Activated T-cell treated with anti-CD3 and anti-CD28 coated beads, Interleukin-2, amount 50 U/mL, for 4 hours (primary cell): ENCODE data around the gene ACBD7. TPM values are rescaled to one million over a fixed set of nuclear protein-coding genes. Genes with fewer than 3 reads are reported as not detected.

ENCODE experiments used
- ATAC-seq, 2 donors: fragments of 200-7000 bp; cut with Tn5 transposase; one replicate each; pipeline ENCODE4 v1.10.0; 2021
- DNase-seq: peaks from one replicate; pipeline ENCODE4 v3.0.0-alpha.2; 2020
- H3K27me3 Mint-ChIP-seq: one replicate; pipeline ENCODE4 v1.8.0; 2021; ENCODE audit warnings: low read depth, mixed read lengths
- H3K36me3 Mint-ChIP-seq: one replicate; pipeline ENCODE4 v1.8.0; 2022; ENCODE audit warnings: mixed read lengths; ENCODE audit not compliant: insufficient read depth
- H3K4me1 Mint-ChIP-seq: one replicate; pipeline ENCODE4 v1.8.0; 2021; ENCODE audit warnings: low read depth, mixed read lengths
- H3K4me3 Mint-ChIP-seq: one replicate; pipeline ENCODE4 v1.8.0; 2021; ENCODE audit warnings: mild to moderate bottlenecking, moderate library complexity, mixed read lengths
- H3K9me3 Mint-ChIP-seq: one replicate; pipeline ENCODE4 v1.8.0; 2021; ENCODE audit warnings: mixed read lengths
- total RNA-seq, 3 donors: library from RNA; stranded (reverse); gene quantifications; one replicate each; pipeline ENCODE4 v1.2.1, GENCODE V29; 2021

ACBD7 gene
- total RNA-seq, 3 donors from 2014 or later = 0.23 to 0.79 (median 0.52) TPM

DNA sequence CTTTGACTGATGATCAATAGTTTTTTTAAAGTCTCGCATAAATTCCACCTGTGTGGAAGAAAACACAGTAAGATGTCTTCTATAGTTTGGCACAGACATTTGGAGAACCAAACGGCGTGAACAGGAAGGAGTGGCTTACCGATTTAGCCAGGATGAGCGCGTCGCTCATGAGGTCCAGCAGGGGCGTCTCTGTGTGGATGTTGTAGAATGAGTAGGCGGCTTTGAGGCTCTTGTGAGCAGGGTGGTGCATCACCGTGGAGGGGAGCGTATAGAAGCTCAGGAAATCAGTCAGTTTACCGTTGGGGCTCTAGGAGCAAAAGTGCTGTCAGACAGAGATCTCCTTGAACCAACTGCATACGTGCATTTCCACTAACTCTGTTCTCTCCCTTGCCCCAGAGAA, 24.1 kb upstream of the ACBD7 start:
- DNase-seq = no peak

DNA sequence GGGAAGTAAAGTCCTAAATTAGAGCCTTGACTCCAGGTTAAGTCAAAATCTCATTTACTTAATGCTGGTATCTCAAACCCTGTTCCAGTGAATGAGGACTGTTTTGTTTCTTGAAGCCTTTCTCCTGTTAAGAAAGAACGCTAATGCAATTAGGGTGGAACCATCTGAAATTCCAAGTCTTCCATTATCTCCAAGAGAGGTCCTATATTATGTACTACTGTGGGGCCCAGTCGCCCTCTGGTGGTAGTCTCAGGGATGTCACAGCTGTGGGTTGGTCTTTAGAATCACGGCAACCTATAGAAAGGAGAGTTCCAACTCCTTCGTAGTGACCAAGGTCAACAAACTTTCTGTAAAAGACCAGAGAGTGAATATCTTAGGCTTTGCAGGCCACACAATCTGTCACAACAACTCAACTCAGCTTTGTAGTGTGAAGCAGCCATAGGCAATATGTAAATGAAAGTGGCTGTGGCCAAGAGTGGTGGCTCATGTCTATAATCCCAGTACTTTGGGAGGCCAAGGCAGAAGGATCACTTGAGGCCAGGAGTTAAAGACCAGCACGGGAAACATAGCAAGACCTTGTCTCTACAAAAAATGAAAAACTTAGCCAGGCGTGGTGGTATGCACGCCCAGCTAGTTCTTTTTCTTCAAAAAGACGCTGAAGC, 17.9 kb upstream of the ACBD7 start:
- DNase-seq = peak; percentile 63
- Mint-ChIP-seq H3K36me3 (peaks cover 22% of the 10 kb centered on the region), H3K4me1 (peaks cover 7% of the 10 kb centered on the region), H3K27me3 (no peaks in the 10 kb centered on the region), H3K4me3 (no peak overlapping the region), H3K9me3 (no peaks in the 10 kb centered on the region)
- peak; percentile 91 to 95 for ATAC-seq

More for the DNA sequence above, 24.1 kb upstream of the ACBD7 start:
- ATAC-seq = peak in 1 of 2 donors; percentile 52
- H3K4me1 Mint-ChIP-seq = no peaks in the 10 kb centered on the region
- H3K36me3 Mint-ChIP-seq = peaks cover 22% of the 10 kb centered on the region
- no peaks in the 10 kb centered on the region for H3K9me3 Mint-ChIP-seq
- no peaks in the 10 kb centered on the region for H3K27me3 Mint-ChIP-seq
- no peak overlapping the region for H3K4me3 Mint-ChIP-seq

DNA sequence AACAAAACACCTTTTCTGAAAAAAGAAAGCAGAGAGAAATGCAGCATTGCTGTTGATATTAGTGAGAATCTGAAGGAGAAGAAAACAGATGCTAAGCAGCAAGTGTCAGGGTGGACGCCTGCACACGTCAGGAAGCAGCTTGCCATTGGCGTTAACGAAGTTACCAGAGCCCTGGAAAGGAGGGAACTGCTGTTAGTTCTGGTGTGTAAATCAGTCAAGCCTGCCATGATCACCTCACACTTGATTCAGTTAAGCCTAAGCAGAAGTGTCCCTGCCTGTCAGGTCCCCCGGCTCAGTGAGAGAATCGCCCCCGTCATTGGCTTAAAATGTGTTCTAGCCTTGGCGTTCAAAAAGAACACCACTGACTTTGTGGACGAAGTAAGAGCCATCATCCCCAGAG, 14.9 kb upstream of the ACBD7 start:
- DNase-seq (no peak), ATAC-seq (no peak)
- no peak overlapping the region for H3K4me3 Mint-ChIP-seq
- H3K4me1 Mint-ChIP-seq = peaks cover 22% of the 10 kb centered on the region
- no peaks in the 10 kb centered on the region for H3K27me3 Mint-ChIP-seq
- no peaks in the 10 kb centered on the region for H3K9me3 Mint-ChIP-seq
- H3K36me3 Mint-ChIP-seq = peaks cover 23% of the 10 kb centered on the region

DNA sequence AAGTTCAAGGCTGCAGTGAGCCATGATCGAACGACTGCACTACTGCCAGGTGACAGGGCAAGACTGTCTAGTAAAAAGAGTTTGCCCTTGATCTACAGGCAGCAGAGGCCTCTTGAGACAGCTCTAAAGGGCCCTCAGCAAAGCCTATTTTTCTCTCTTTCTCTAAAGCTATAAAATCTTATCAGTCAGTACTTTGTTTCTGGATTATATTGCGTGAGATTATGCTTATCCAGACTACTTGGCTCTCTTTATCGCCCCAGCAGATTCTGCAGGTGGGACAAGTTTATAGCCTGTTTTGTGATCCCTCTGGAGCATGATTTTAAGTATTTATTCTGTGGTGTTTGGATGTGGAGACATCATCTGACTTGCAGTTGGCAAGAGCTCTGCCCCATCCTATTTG, 11.3 kb upstream of the ACBD7 start:
- DNase-seq (no peak), ATAC-seq (no peak)
- H3K9me3 Mint-ChIP-seq = no peaks in the 10 kb centered on the region
- H3K4me1 Mint-ChIP-seq = peaks cover 28% of the 10 kb centered on the region
- peaks cover 15% of the 10 kb centered on the region for H3K36me3 Mint-ChIP-seq
- no peak overlapping the region for H3K4me3 Mint-ChIP-seq
- H3K27me3 Mint-ChIP-seq = no peaks in the 10 kb centered on the region

DNA sequence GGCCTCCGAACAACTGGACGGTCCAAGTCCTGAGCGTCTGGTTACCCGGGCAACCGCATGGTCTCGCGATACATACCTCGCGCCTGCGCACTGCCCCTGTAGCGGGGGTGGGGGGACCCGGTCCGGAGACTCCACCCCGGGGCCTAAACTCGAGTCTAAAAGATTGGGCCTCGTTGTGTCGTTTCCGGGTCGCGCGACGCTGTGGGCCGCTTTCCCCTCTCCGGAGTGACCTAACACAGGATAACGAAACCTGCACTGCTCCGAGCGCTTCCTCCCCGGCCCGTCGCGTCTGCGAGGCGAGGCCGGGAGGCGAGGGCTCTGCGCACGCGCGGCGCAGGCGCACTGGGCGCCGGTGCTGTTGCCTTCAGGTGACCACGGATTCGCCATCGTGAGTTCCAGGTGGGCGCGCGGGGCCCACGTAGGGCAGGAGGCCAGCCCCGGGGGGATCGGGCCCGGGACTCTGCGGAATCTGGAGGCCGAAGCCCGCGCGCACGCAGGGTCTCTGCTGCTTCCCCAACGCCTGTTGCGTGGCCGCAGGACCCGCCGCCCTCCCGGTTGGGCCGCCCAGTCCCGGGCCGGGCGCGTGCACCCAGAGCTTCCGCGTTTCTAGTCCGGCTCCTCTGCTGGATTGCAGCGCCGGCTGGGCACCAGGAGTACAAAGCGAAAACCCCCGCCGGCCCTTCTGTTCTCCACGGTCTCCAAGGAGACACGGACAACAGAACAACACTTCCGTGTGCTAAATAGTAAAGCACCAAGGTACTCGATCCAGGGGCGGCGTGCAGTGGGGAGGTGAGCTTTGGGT, 8.6 kb upstream of the ACBD7 start, which contains the start of gene RPP38:
TSS of gene RPP38 (plus strand) at position 345 of the 802 bp plus-strand sequence. CDS start 5,960 bp downstream, outside the sequence.
- peak; percentile 94 for DNase-seq
- Mint-ChIP-seq H3K4me1 (peaks cover 28% of the 10 kb centered on the region), H3K4me3 (peak within 1 kb of the TSS; percentile 96), H3K36me3 (peaks cover 11% of the 10 kb centered on the region), H3K27me3 (no peaks in the 10 kb centered on the region), H3K9me3 (no peaks in the 10 kb centered on the region)
- ATAC-seq = peak; percentile 93 to 95

DNA sequence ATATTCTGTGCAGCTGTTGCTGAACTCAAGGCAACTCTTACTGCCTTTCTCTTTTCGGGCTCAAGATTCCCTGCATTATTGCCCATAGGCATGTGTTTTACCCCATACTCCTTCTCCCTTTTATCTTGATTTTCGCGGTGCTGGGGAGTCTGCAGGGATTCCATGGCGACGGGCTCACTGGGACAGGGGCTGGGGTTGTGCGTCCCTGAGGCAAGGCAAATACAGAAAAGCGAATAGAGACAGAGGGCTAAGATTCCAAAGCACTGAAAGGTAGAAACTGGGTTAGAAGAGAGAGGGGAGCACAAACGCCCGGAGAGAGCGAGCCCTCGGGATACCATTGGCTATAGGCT, 8.1 kb upstream of the ACBD7 start:
- Mint-ChIP-seq H3K4me3 (peak overlapping the region; percentile 96), H3K27me3 (no peaks in the 10 kb centered on the region), H3K36me3 (peaks cover 8% of the 10 kb centered on the region), H3K9me3 (no peaks in the 10 kb centered on the region), H3K4me1 (peaks cover 28% of the 10 kb centered on the region)
- DNase-seq (no peak), ATAC-seq (peak; percentile 22 to 23)

DNA sequence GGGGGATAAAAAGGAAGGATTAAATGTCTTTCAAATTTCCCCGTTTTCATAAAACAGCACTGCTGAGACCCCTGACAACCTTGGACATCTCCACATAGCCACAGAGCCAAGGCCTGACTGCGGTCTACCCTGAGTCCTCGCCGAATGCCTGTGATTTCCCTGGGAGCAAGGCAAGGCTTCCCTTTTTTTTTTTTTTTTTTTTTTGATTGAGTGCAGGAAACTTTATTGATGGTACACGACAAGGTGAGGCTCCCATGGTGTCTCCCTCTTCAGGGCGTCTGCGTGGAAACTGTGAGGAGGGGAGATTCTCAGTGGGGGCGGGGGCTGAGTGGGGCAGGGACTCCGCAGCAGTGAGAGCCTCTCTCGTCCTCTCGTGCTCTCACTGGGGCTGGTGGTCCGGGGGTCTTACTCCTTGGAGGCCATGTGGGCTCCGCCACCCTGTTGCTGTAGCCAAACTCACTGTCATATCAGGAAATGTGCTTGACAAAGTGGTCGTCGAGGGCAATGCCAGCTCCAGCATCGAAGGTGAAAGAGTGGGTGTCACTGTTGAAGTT, 4.4 kb upstream of the ACBD7 start:
- Mint-ChIP-seq H3K4me1 (peaks cover 11% of the 10 kb centered on the region), H3K36me3 (peaks cover 2% of the 10 kb centered on the region), H3K9me3 (no peaks in the 10 kb centered on the region), H3K27me3 (no peaks in the 10 kb centered on the region), H3K4me3 (no peak overlapping the region)
- DNase-seq (no peak), ATAC-seq (no peak)

DNA sequence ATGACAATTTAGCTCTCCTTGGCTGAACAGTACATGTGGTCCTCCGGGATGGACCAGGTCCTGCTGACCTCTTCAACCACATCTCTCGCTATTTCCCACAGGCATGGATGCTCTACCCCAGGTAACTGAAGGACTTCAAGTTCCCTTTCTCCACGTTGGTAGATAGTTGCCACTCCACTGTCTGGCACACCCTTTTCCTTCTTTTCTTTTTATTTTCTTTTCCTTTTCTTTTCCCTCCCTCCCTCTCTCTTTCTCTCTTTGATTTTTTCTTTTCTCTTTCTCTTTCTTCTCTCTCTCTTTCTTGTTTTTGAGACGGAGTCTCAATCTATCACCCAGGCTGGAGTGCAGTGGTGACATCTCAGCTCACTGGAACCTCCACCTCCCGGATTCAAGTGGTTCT, 2.8 kb upstream of the ACBD7 start:
- no peaks in the 10 kb centered on the region for H3K27me3 Mint-ChIP-seq
- no peaks in the 10 kb centered on the region for H3K9me3 Mint-ChIP-seq
- no peaks in the 10 kb centered on the region for H3K36me3 Mint-ChIP-seq
- H3K4me1 Mint-ChIP-seq = peaks cover 3% of the 10 kb centered on the region
- no peak for ATAC-seq
- no peak for DNase-seq
- H3K4me3 Mint-ChIP-seq = no peak overlapping the region

DNA sequence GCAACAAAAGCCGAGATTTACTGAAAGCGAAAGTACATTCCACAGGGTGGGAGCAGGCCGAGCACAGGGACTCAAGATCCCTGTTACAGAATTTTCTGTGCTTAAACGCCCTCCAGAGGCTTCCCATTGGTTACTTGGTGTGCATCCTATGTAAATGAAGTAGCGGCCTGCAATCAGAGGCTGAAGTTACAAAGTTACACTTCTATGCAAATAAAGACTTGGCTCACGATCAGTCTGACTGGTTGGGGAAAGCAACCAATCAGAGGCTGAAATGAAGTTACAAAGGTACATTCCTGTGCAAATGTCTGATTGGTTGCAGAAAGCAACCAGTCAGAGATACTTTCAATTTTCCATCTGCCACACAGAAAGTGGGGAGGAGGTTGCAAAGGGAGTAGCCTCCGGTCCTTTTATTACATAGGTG, 4.1 kb downstream of the ACBD7 start:
- no peaks in the 10 kb centered on the region for H3K27me3 Mint-ChIP-seq
- H3K9me3 Mint-ChIP-seq = no peaks in the 10 kb centered on the region
- H3K4me1 Mint-ChIP-seq = peaks cover 4% of the 10 kb centered on the region
- H3K4me3 Mint-ChIP-seq = no peak overlapping the region
- ATAC-seq (no peak), DNase-seq (no peak)
- H3K36me3 Mint-ChIP-seq = no peaks in the 10 kb centered on the region

DNA sequence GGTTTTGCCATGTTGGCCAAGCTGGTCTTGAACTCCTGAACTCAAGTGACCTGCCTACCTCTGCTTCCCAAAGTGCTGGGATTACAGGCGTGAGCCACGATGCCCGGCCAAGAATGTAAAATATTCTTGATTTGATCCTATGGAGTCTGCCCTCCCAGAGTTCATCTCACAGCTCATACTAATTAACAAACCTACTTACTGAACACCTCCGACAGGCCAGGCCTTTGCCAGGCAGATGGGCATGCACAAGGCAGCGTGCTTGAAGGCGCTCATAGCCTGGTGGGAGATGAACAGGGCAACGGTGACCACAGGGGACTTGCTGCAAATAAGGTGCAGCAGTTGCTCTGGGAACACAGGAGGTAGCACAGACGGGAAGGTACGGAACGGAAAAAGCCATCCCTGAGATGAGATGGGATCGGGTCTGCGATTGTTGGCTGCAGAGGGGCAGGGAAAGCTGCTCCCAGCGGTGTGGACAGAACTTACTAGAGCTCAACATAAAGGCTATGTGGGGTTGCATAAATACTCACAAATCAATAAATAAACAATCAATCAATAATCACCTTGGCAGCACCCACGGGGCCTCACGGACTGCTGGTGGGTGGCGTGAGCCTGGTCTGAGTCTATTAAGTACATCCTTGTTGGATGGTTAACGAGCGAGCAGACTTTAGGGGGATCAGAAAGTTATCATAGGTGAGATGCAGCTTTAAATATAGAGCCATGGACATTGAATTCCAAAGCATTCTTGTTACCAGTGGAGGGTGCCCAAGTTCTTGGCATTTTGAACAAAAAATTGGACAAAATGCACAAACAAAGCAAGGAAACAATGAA, 4.7 kb downstream of the ACBD7 start:
- ATAC-seq (no peak), DNase-seq (no peak)
- no peaks in the 10 kb centered on the region for H3K9me3 Mint-ChIP-seq
- no peaks in the 10 kb centered on the region for H3K27me3 Mint-ChIP-seq
- peaks cover 4% of the 10 kb centered on the region for H3K4me1 Mint-ChIP-seq
- no peaks in the 10 kb centered on the region for H3K36me3 Mint-ChIP-seq
- H3K4me3 Mint-ChIP-seq = no peak overlapping the region

DNA sequence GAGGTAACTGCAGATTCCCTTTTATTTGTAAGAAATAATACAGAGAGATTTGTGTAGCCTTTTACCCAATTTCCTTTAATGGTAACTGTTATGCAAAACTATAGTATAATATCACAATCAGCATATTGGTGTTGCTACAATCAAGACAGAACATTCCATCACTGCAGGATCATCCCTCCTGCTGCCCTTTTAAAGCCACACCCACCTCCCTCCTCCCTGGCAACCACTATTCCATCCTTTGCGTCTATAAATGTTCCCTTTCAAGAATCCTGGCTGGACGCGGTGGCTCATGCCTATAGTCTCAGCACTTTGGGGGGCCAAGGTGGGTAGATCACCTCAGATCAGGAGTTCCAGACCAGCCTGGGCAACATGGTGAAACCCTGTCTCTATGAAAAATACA, 13.2 kb downstream of the ACBD7 start:
- ATAC-seq (no peak), DNase-seq (no peak)
- H3K4me3 Mint-ChIP-seq = no peak overlapping the region
- H3K4me1 Mint-ChIP-seq = no peaks in the 10 kb centered on the region
- no peaks in the 10 kb centered on the region for H3K9me3 Mint-ChIP-seq
- peaks cover 9% of the 10 kb centered on the region for H3K27me3 Mint-ChIP-seq
- H3K36me3 Mint-ChIP-seq = no peaks in the 10 kb centered on the region

DNA sequence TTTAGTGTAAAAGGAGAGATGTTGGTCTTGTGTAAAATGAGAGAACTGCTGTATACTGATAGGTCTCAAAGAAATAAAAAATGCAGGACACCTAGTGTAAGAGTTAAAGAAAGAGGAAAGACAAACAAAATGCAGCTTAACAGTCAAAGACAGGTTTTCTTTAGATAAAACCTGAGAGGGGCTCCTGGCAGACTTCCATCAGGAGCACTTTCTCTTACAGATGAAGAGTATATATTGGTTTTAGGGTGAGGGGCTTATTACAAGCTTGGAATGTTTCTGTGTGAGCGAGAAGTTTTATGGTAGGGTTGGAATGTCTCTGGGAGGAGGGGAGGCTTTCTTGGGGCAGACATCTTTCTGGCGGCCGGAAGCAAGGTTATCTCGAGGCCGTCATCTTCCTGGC, 16.2 kb downstream of the ACBD7 start:
- Mint-ChIP-seq H3K27me3 (peaks cover 10% of the 10 kb centered on the region), H3K9me3 (no peaks in the 10 kb centered on the region), H3K4me3 (no peak overlapping the region), H3K4me1 (no peaks in the 10 kb centered on the region), H3K36me3 (no peaks in the 10 kb centered on the region)
- no peak for ATAC-seq
- no peak for DNase-seq

DNA sequence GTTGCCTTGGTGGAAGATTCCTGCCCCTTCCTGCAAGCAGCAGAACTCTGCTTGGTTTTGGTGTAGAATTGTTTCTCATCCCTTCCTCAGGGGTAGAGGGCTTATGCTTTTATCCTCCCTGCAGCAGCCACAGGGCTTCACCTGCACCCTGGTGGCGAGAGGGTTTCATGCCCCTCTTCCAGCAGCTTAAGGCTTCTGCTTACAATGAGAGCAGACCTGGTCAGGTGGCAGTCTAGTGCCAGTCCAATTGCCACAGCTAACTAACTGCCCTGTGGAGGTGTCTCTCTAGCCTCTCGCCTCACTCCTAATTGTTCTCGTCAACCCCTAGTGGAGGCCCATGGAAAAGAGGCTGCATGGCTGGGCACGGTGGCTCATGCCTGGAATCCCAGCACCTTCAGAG, 19.3 kb downstream of the ACBD7 start:
- Mint-ChIP-seq H3K36me3 (no peaks in the 10 kb centered on the region), H3K4me3 (no peak overlapping the region), H3K4me1 (no peaks in the 10 kb centered on the region), H3K27me3 (peaks cover 10% of the 10 kb centered on the region), H3K9me3 (peaks cover 4% of the 10 kb centered on the region)
- DNase-seq = no peak
- ATAC-seq = no peak

DNA sequence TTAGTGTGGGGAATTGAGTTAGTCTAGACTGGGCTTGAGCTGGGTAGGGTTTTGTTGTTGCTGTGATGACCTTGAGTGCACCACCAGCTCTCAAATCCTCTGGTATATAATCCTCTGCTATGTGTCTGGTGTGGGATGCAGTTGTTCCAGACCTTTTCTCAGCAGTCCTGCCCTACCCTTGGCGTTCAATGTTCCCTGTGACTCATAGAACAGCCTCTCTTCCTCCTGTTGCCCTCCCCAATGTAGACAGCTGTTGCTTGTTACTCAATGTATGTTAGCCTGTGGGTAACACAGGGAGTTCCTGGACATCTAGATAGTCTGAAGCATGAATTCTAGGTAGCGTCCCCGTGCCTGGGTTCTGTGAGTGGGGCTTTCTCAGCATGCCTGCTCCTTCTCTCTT, 19.8 kb downstream of the ACBD7 start:
- H3K4me3 Mint-ChIP-seq = no peak overlapping the region
- no peaks in the 10 kb centered on the region for H3K36me3 Mint-ChIP-seq
- H3K27me3 Mint-ChIP-seq = peaks cover 10% of the 10 kb centered on the region
- ATAC-seq = no peak
- no peak for DNase-seq
- no peaks in the 10 kb centered on the region for H3K4me1 Mint-ChIP-seq
- peaks cover 4% of the 10 kb centered on the region for H3K9me3 Mint-ChIP-seq
